ENCODE data around the gene PCAT7. TPM values are rescaled to one million over a fixed set of nuclear protein-coding genes. Genes with fewer than 3 reads are reported as not detected.

Gene PCAT7
- total and polyA plus RNA-seq, 10 of the 15 experiments (the other 5 are each of a cell fraction or from before 2014, with no cell fraction given): 0.04 TPM; not detected in 9

- RAD21 ChIA-PET (ENCODE audit: unreplicated experiment): no interaction called here
- no peak for DNase-seq (ENCODE audit: low read depth, low spot score)
- no peaks in the 10 kb centered on the region for H4K20me1 ChIP-seq (ENCODE audit: control insufficient read depth, insufficient read depth)
- CTCF ChIA-PET: no interaction called here
- H3K27me3 ChIP-seq (replicated peaks in 1 of 2; ENCODE audit: control insufficient read depth in 2 of 2, insufficient read depth in 2 of 2, low read length in 1 of 2): no peaks in the 10 kb centered on the region
- intact Hi-C loops (cut with micrococcal nuclease; ENCODE audit: unreplicated experiment) (no loop called here), in situ Hi-C loops (cut with MboI) (no loop called here)
- BruUV-seq (replicated peaks): no TSS peak
- SMC1A ChIA-PET (ENCODE audit: uncharacterized antibody, unreplicated experiment): no interaction called here
- no peak overlapping the region for H3K9ac ChIP-seq (ENCODE audit: control insufficient read depth, insufficient read depth, low read length)
- H3K27ac ChIP-seq (ENCODE audit: control insufficient read depth, insufficient read depth): no peak overlapping the region
- no peak for ATAC-seq
- H3K4me1 ChIP-seq (ENCODE audit: control insufficient read depth, insufficient read depth, low read length): no peaks in the 10 kb centered on the region
- H3K4me2 ChIP-seq (ENCODE audit: control insufficient read depth, insufficient read depth): no peak overlapping the region
- WGBS (ENCODE audit: insufficient coverage, insufficient replicate concordance, low lambda C conversion rate, missing lambda C conversion rate): 50% methylated on average over 2 of the region's 2 CpGs
- no peaks in the 10 kb centered on the region for H3K9me3 ChIP-seq (replicated peaks; ENCODE audit: control insufficient read depth, insufficient read depth, low read length)
- POLR2A ChIA-PET: interaction anchor here (0.6 to 0.7 kb wide), 2 partner anchors 669 to 691 kb away, joined by 7 to 8 read pairs; no protein-coding TSS in a partner anchor
- no peaks in the 10 kb centered on the region for H3K79me2 ChIP-seq (ENCODE audit: control insufficient read depth, insufficient read depth, low read length)
- no peak for FAIRE-seq
- H3K36me3 ChIP-seq (ENCODE audit: control insufficient read depth in 2 of 2, insufficient read depth in 2 of 2, low read length in 1 of 2): no peaks in the 10 kb centered on the region
- H3K4me3 ChIP-seq: no peak overlapping the region
- H2AFZ ChIP-seq (ENCODE audit: control insufficient read depth, low read depth, low read length): no peak overlapping the region
- TF ChIP-seq IRF4 (IDR thresholded peaks at IDR 0.05; ENCODE audit: low read depth, low read length) (no peak), TCF7 (IDR thresholded peaks at IDR 0.05; ENCODE audit: borderline replicate concordance) (no peak), DPF2 (IDR thresholded peaks at IDR 0.05) (no peak), GATAD2B (conservative IDR thresholded peaks at IDR 0.05; ENCODE audit: low read depth) (no peak), BACH1 (IDR thresholded peaks at IDR 0.05; ENCODE audit: borderline replicate concordance) (no peak), RELA (IDR thresholded peaks at IDR 0.05; ENCODE audit: borderline replicate concordance, partially characterized antibody) (no peak), STAT1 (conservative IDR thresholded peaks at IDR 0.05) (no peak), POLR2A (IDR thresholded peaks at IDR 0.05; ENCODE audit: low read depth, low read length) (no peak), BRCA1 (IDR thresholded peaks at IDR 0.05; ENCODE audit: low read depth, low read length) (no peak), FOS (IDR thresholded peaks at IDR 0.05; ENCODE audit: borderline replicate concordance, extremely low read depth, insufficient read length) (no peak), BMI1 (IDR thresholded peaks at IDR 0.05; ENCODE audit: borderline replicate concordance) (no peak), YBX1 (IDR thresholded peaks at IDR 0.05) (no peak), SUPT20H (IDR thresholded peaks at IDR 0.05; ENCODE audit: borderline replicate concordance, control insufficient read depth, low read depth, low read length) (no peak), MXI1 (IDR thresholded peaks at IDR 0.05; ENCODE audit: low read depth, low read length) (no peak), POLR2AphosphoS5 (IDR thresholded peaks at IDR 0.05; ENCODE audit: low read length) (no peak), MEF2B (IDR thresholded peaks at IDR 0.05; ENCODE audit: partially characterized antibody, poor library complexity, severe bottlenecking) (no peak), ZZZ3 (IDR thresholded peaks at IDR 0.05; ENCODE audit: control insufficient read depth, insufficient read length, low read depth) (no peak)
- TF ChIP-seq, protein P1, sequence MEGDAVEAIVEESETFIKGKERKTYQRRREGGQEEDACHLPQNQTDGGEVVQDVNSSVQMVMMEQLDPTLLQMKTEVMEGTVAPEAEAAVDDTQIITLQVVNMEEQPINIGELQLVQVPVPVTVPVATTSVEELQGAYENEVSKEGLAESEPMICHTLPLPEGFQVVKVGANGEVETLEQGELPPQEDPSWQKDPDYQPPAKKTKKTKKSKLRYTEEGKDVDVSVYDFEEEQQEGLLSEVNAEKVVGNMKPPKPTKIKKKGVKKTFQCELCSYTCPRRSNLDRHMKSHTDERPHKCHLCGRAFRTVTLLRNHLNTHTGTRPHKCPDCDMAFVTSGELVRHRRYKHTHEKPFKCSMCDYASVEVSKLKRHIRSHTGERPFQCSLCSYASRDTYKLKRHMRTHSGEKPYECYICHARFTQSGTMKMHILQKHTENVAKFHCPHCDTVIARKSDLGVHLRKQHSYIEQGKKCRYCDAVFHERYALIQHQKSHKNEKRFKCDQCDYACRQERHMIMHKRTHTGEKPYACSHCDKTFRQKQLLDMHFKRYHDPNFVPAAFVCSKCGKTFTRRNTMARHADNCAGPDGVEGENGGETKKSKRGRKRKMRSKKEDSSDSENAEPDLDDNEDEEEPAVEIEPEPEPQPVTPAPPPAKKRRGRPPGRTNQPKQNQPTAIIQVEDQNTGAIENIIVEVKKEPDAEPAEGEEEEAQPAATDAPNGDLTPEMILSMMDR (IDR thresholded peaks at IDR 0.05 in 2 of 3, conservative IDR thresholded peaks at IDR 0.05 in 1 of 3; ENCODE audit: control insufficient read depth in 2 of 3, extremely low read depth in 1 of 3, insufficient read depth in 1 of 3, low read depth in 3 of 3, low read length in 3 of 3): no peak
- TF ChIP-seq, protein P2, sequence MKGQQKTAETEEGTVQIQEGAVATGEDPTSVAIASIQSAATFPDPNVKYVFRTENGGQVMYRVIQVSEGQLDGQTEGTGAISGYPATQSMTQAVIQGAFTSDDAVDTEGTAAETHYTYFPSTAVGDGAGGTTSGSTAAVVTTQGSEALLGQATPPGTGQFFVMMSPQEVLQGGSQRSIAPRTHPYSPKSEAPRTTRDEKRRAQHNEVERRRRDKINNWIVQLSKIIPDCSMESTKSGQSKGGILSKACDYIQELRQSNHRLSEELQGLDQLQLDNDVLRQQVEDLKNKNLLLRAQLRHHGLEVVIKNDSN (IDR thresholded peaks at IDR 0.05; ENCODE audit: borderline replicate concordance, extremely low read length, insufficient read depth, low read depth, low read length): no peak
Measured at GRCh38 chr9:94511955-94512265, 43.0 kb upstream of the PCAT7 start.

Data from GM12878 (cell line).